WERI-Rb-1 (cell line): ENCODE data around the gene PRRC2A.
A peak's percentile ranks its signal among the peaks of the same experiment; 100 is the strongest.

ENCODE experiments used
- DNase-seq: peaks from one replicate; pipeline ENCODE4 v3.0.0-alpha.2; 2020
- H3K27ac ChIP-seq: fragments of 250-450 bp; sonication (Bioruptor Pico); 2 replicates; pipeline ENCODE4 v1.5.1; 2020; ENCODE audit warnings: mild to moderate bottlenecking, moderate library complexity
- H3K27me3 ChIP-seq: fragments of 250-450 bp; sonication (Bioruptor Pico); 2 replicates; pipeline ENCODE4 v1.5.1; 2021; ENCODE audit warnings: mild to moderate bottlenecking, low read depth, moderate library complexity; ENCODE audit not compliant: insufficient read depth, severe bottlenecking
- H3K36me3 ChIP-seq: fragments of 250-450 bp; sonication (Bioruptor Pico); 2 replicates; pipeline ENCODE4 v1.5.1; 2020; ENCODE audit warnings: mild to moderate bottlenecking, moderate library complexity
- H3K4me3 ChIP-seq: 2 replicates; pipeline ENCODE4 v1.5.1; 2011; ENCODE audit warnings: low read depth, mild to moderate bottlenecking, control low read depth, low read length
- H3K9me3 ChIP-seq: fragments of 250-450 bp; sonication (Bioruptor Pico); 2 replicates; pipeline ENCODE4 v1.5.1; 2021; ENCODE audit warnings: mild to moderate bottlenecking, moderate library complexity; ENCODE audit not compliant: severe bottlenecking
- CTCF ChIP-seq: IDR thresholded peaks from 2 replicates; pipeline ENCODE4 v1.5.1; 2011; ENCODE audit warnings: low read depth, mild to moderate bottlenecking, control low read depth, inconsistent platforms, low read length

PRRC2A gene

GRCh38 chr6:31619805-31620585 is 520 bp upstream of the PRRC2A start:
- peak overlapping the region; percentile 95 for H3K27ac ChIP-seq
- no peaks in the 10 kb centered on the region for H3K27me3 ChIP-seq
- peak; percentile 100 for DNase-seq
- H3K4me3 ChIP-seq, result peak overlapping the region; percentile 63
- H3K9me3 ChIP-seq, result no peaks in the 10 kb centered on the region
- TF ChIP-seq CTCF, result no peak
- H3K36me3 ChIP-seq, result peaks cover 43% of the 10 kb centered on the region

DNA sequence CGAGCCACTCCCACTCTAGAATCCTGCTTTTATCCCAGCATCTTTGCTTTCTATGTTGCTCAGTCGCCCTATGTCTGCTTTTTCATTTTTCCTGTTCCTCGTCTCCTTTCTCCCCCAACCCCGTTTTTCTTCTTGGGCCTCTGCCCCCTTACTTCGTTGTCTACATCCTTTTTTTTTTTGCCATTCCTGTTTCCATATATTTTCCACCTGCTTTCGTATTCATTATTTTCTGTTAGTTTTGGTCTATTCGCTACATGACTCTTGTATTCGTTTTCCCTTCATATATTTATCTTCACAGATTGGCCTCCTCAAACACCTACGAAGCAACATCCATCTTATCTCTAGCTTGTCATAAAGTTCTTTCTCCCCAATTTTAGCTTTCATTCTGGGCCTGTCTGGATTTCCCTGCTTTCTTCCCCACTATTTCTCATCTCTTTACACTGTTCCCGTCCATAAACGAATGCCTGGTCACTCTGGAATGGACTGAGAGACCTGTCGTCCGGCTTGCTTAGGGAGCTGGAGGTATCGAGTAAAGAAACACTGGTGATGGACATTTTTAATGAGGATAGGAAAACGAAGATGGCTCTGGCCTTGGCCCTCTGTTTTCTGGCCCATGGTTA is 915 bp downstream of the PRRC2A start:
- peaks cover 58% of the 10 kb centered on the region for H3K36me3 ChIP-seq
- no peak for DNase-seq
- H3K27me3 ChIP-seq, result no peaks in the 10 kb centered on the region
- H3K27ac ChIP-seq, result peak overlapping the region; percentile 99
- TF ChIP-seq CTCF, result no peak
- peak overlapping the region; percentile 74 for H3K4me3 ChIP-seq
- no peaks in the 10 kb centered on the region for H3K9me3 ChIP-seq

DNA sequence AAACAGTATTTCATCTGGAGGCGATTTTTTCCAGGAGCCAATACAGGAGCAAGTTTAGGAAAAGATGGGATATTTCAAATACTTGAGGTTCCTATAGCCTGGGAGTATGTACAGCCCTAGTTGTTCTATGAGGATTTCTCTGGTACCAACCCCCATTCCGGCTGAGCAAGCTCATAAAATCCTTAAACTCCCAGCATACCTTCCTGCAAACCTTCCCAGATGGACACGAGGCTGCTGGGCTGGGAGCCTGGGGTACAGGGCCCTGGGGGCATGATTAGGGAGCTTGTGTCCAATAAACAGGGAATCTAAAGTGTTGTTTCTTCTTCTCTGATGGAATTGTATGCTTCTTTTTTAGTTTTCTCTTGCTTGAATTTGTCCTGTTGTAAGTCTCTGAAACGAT is 1.5 kb downstream of the PRRC2A start:
- Histone ChIP-seq H3K36me3 (peaks cover 63% of the 10 kb centered on the region), H3K9me3 (no peaks in the 10 kb centered on the region), H3K27ac (peak overlapping the region; percentile 99), H3K27me3 (no peaks in the 10 kb centered on the region), H3K4me3 (peak overlapping the region; percentile 74)
- no peak for TF ChIP-seq CTCF
- no peak for DNase-seq

DNA sequence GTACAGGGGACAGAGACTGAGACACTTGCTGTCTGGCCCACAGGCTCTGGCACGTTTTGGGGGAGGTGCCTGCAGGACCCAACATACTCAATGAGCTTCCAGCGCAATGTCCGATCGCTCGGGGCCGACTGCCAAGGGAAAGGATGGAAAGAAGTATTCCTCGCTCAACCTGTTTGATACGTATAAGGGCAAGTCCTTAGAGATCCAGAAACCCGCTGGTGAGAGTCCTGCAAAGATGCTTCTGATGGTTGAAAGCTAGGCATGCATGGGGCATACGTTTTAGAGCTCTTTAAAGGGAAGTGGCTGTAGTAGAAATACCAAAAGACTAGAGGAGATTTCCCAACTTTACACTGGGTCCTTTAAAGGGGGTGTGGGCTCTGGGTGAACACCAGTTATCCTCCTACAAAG is 2.2 kb downstream of the PRRC2A start:
- DNase-seq, result no peak
- Histone ChIP-seq H3K4me3 (no peak overlapping the region), H3K9me3 (no peaks in the 10 kb centered on the region), H3K27me3 (no peaks in the 10 kb centered on the region), H3K36me3 (peaks cover 70% of the 10 kb centered on the region), H3K27ac (peak overlapping the region; percentile 99)
- TF ChIP-seq CTCF, result no peak

DNA sequence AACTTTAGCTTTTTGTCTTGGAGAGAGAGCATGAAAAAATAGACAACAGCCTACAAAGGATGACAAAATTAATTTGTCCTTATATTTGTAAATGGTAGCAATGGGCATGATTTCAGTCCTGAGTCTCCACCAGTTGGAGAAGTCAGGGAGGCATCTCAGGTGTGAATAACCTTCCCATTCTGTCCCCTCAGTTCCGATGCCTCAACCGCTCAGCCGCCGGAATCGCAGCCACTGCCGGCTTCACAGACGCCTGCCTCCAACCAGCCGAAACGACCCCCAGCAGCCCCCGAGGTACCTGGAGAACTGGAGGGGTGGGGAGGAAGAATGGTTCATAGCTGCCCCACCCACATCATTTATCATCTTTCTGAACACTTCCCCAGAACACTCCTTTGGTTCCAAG is 3.6 kb downstream of the PRRC2A start:
- no peak overlapping the region for H3K4me3 ChIP-seq
- H3K27ac ChIP-seq, result no peak overlapping the region
- H3K9me3 ChIP-seq, result no peaks in the 10 kb centered on the region
- H3K36me3 ChIP-seq, result peaks cover 84% of the 10 kb centered on the region
- no peak for DNase-seq
- H3K27me3 ChIP-seq, result no peaks in the 10 kb centered on the region
- TF ChIP-seq CTCF, result no peak

DNA sequence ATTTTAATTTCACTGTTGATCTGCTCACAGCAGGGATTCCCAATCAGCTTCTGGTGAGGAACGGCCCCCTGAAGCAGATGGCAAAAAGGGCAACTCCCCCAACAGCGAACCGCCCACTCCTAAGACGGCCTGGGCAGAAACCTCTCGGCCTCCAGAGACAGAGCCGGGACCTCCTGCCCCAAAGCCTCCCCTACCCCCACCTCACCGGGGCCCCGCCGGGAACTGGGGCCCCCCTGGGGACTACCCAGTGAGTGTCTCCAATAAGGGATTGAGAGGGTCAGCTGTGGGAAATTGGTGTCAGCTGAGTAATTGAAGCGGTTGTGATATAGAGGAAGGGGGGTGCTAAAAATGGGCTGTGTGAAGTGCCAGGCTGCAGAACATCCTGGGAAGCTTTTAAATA is 6.4 kb downstream of the PRRC2A start:
- Histone ChIP-seq H3K27ac (no peak overlapping the region), H3K9me3 (no peaks in the 10 kb centered on the region), H3K36me3 (peaks cover 100% of the 10 kb centered on the region), H3K27me3 (no peaks in the 10 kb centered on the region), H3K4me3 (no peak overlapping the region)
- TF ChIP-seq CTCF, result no peak
- no peak for DNase-seq
